ENCODE measurements around the gene SPSB3. TPM values are rescaled to one million over a fixed set of nuclear protein-coding genes. Genes with fewer than 3 reads are reported as not detected.
"Not testable (repeated sequence)": the region's sequence is repeated elsewhere in the genome, so short reads cannot be mapped to it uniquely, and the experiment has no call there.

The SPSB3 gene
- total and polyA plus RNA-seq, 5 donors, result 24.5 to 51.8 (median 34.3) TPM

DNA sequence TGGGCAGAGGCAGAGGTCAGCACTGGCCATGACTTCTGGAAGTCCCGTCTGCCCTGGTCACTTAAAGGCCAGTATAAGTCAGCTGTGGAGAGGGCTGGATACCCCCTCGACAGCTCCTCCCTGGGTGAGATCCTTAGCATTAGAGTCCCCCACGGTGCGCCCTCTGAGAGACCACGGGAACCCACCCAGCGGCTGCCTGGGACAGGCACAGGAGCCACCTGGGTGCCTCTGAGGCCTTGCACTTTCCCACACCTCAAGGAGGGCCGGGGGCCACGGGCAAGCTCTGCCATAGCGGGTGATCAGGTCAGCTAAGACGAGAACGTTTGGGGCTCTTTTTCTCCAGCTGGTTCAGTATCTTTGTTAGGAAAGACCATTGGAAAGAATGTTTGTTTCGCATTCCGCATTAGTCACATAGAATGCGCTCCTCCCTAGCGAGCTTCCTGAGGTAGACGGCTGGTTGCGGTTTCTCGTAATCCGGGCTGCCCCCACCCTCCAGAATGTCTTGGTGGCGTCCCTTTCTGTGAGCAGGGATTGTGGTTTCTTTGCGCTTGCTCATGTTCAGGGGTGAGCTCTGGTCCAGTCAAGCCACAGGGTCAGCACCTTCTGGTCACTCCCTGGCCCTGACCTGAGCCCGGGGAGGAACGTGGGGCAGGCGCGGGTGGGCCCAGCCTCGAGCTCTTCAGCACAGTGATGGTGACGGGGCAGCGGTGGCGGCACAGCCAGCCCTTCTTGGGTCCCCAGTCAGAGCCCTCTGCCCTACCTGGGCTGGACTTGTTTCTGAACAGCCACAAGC, 36.3 kb downstream of the SPSB3 start:
- Histone ChIP-seq H3K9me3 (ENCODE audit: control insufficient read depth, low read length) (no peaks in the 10 kb centered on the region), H3K27ac (ENCODE audit: low read length) (no peak overlapping the region), H3K4me3 (ENCODE audit: low read length) (no peak overlapping the region), H3K4me1 (ENCODE audit: control insufficient read depth, insufficient read depth, low read length) (no peaks in the 10 kb centered on the region), H3K27me3 (ENCODE audit: control insufficient read depth, insufficient read depth) (no peaks in the 10 kb centered on the region)
- intact Hi-C loops (cut with DNase I), result no loop called here
- DNase-seq (no peak), ATAC-seq (no peak)
- WGBS, result 92% methylated on average over 29 of the region's 29 CpGs

- Histone ChIP-seq H3K4me1 (ENCODE audit: control insufficient read depth, insufficient read depth, low read length) (no peaks in the 10 kb centered on the region), H3K27ac (ENCODE audit: low read length) (no peak overlapping the region), H3K27me3 (ENCODE audit: control insufficient read depth, insufficient read depth) (no peaks in the 10 kb centered on the region), H3K9me3 (ENCODE audit: control insufficient read depth, low read length) (no peaks in the 10 kb centered on the region), H3K4me3 (ENCODE audit: low read length) (no peak overlapping the region)
- 92% methylated on average over 25 of the region's 25 CpGs for WGBS
- DNase-seq (no peak), ATAC-seq (no peak)
- intact Hi-C loops (cut with DNase I), result no loop called here
These were observed 37.0 kb downstream of the SPSB3 start for GRCh38 chr16:1745181-1745899.

- Histone ChIP-seq H3K27ac (ENCODE audit: low read length) (no peak overlapping the region), H3K27me3 (ENCODE audit: control insufficient read depth, insufficient read depth) (no peaks in the 10 kb centered on the region), H3K4me3 (ENCODE audit: low read length) (no peak overlapping the region), H3K4me1 (ENCODE audit: control insufficient read depth, insufficient read depth, low read length) (no peaks in the 10 kb centered on the region), H3K9me3 (ENCODE audit: control insufficient read depth, low read length) (no peaks in the 10 kb centered on the region)
- intact Hi-C loops (cut with DNase I), result no loop called here
- DNase-seq (no peak), ATAC-seq (no peak)
- 90% methylated on average over 24 of the region's 24 CpGs for WGBS
These were observed 38.0 kb downstream of the SPSB3 start for GRCh38 chr16:1744338-1744840.

DNA sequence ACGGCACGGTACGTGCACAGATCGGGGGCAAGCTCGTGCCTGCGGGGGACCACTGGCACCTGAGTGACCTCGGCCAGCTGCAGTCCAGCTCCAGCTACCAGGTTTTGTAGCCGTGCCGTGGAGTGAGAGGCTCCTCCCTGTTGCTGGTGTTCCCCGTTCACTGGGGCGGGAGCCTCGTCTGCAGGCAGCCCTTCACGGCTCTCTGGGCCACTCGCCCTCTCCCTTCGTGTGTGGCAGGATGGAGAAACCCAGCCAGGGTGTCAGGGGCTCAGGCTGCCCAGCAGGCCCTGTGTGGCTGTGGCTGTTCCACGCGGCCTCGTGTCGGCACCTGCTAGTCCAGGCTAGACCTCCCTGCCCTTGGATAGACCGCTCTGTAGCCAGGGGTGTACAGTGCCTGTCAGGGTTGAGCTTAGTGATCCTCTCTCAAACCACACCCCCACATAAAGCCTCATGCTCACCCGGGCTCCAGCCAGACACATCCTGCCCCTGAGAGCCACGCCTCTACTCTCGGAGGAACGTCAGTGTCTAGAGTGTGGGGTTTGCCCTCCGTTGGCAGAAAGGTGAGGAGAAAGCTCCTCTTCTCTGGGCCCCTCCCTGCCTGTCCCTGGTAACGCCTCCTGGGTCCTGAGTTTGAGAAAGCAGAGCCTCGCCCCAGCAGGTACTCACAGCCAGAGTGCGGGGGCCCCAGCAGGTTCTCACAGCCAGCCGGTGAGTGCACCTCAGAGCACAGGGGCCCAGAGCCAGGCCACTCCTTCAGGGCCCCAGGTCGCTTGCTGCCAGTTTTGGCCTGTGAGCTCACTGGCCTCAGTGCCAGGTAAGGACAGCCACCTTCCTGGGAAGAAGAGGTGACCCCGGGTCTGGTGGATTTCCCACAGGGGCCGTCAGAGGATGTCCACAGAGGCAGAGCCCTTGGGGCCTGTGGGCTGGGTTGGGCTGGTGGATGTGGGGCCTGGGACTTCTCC, 38.7 kb downstream of the SPSB3 start:
- ATAC-seq (peak in 1 of 2 donors; percentile 8), DNase-seq (no peak)
- Histone ChIP-seq H3K27me3 (ENCODE audit: control insufficient read depth, insufficient read depth) (no peaks in the 10 kb centered on the region), H3K4me1 (ENCODE audit: control insufficient read depth, insufficient read depth, low read length) (no peaks in the 10 kb centered on the region), H3K27ac (ENCODE audit: low read length) (no peak overlapping the region), H3K9me3 (ENCODE audit: control insufficient read depth, low read length) (no peaks in the 10 kb centered on the region), H3K4me3 (ENCODE audit: low read length) (no peak overlapping the region)
- WGBS, result 90% methylated on average over 32 of the region's 32 CpGs
- intact Hi-C loops (cut with DNase I), result no loop called here

GRCh38 chr16:1741553-1742165, 40.7 kb downstream of the SPSB3 start:
- intact Hi-C loops (cut with DNase I), result no loop called here
- ATAC-seq (peak; percentile 24), DNase-seq (peak in 1 of 3 donors; percentile 30)
- Histone ChIP-seq H3K4me1 (ENCODE audit: control insufficient read depth, insufficient read depth, low read length) (no peaks in the 10 kb centered on the region), H3K27me3 (ENCODE audit: control insufficient read depth, insufficient read depth) (no peaks in the 10 kb centered on the region), H3K27ac (ENCODE audit: low read length) (no peak overlapping the region), H3K9me3 (ENCODE audit: control insufficient read depth, low read length) (no peaks in the 10 kb centered on the region), H3K4me3 (ENCODE audit: low read length) (no peak overlapping the region)
- WGBS, result 89% methylated on average over 19 of the region's 19 CpGs

GRCh38 chr16:1740781-1741490, 41.4 kb downstream of the SPSB3 start:
- intact Hi-C loops (cut with DNase I), result no loop called here
- ATAC-seq, result peak; percentile 15 to 27
- WGBS, result 90% methylated on average over 30 of the region's 30 CpGs

GRCh38 chr16:1740234-1740633, 42.1 kb downstream of the SPSB3 start:
- Histone ChIP-seq H3K9me3 (ENCODE audit: control insufficient read depth, low read length) (no peaks in the 10 kb centered on the region), H3K27ac (ENCODE audit: low read length) (no peak overlapping the region), H3K27me3 (ENCODE audit: control insufficient read depth, insufficient read depth) (no peaks in the 10 kb centered on the region), H3K4me1 (ENCODE audit: control insufficient read depth, insufficient read depth, low read length) (no peaks in the 10 kb centered on the region), H3K4me3 (ENCODE audit: low read length) (no peak overlapping the region)
- intact Hi-C loops (cut with DNase I), result no loop called here
- DNase-seq, result no peak
- 97% methylated on average over 33 of the region's 33 CpGs for WGBS
- peak in 1 of 2 donors; percentile 17 for ATAC-seq

More at GRCh38 chr16:1740781-1741490, 41.4 kb downstream of the SPSB3 start:
- Histone ChIP-seq H3K4me3 (ENCODE audit: low read length) (no peak overlapping the region), H3K4me1 (ENCODE audit: control insufficient read depth, insufficient read depth, low read length) (no peaks in the 10 kb centered on the region), H3K27ac (ENCODE audit: low read length) (no peak overlapping the region), H3K9me3 (ENCODE audit: control insufficient read depth, low read length) (no peaks in the 10 kb centered on the region), H3K27me3 (ENCODE audit: control insufficient read depth, insufficient read depth) (no peaks in the 10 kb centered on the region)
- DNase-seq, result no peak

DNA sequence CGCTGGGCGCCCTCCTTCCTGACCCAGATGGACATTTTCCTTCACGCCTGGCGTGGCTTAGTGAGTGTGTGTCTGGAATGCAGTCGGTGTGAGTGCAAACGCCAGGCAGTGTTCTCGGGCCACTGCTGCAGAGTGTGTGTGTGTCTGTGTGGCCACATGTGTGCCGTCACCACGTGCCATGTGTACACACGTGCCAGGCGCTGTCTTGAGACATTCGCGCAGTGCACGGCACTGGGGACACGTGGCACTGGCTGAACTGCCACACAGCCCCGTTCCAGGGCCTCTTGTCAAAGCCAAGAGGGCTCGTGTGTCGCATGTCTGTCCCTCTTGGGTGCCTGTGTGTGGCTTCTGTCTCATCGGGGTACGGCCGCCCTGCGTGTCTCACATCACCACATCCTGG, 47.6 kb downstream of the SPSB3 start:
- no peak overlapping the region for H3K27ac ChIP-seq (ENCODE audit: low read length)
- no peaks in the 10 kb centered on the region for H3K9me3 ChIP-seq (ENCODE audit: control insufficient read depth, low read length)
- 97% methylated on average over 22 of the region's 22 CpGs for WGBS
- H3K4me3 ChIP-seq (ENCODE audit: low read length), result no peak overlapping the region
- ATAC-seq, result peak in 1 of 2 donors; percentile 33
- no peak for DNase-seq
- H3K27me3 ChIP-seq (ENCODE audit: control insufficient read depth, insufficient read depth), result no peaks in the 10 kb centered on the region
- intact Hi-C loops (cut with DNase I), result no loop called here
- H3K4me1 ChIP-seq (ENCODE audit: control insufficient read depth, insufficient read depth, low read length), result no peaks in the 10 kb centered on the region

DNA sequence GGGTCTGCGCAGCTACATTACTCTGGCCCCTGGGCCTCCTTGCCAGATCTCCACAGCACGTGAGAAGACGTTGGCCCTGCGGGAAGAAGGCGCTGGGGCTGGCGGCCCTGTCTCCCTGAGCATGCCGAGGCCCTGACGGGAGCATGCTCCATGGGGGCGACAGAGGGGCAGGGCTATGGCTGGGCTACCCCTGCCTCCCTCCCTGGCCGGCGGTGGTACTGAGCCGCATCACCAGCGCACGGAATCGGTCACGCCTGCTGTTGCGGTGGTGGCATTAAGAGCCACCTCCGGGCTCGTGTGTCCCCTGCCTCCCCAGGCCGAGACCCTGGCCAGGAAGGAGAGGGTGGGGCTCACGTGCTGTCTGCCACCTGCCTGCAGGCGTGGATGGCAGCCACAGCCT, 48.2 kb downstream of the SPSB3 start:
- WGBS, result 95% methylated on average over 22 of the region's 22 CpGs
- no peaks in the 10 kb centered on the region for H3K9me3 ChIP-seq (ENCODE audit: control insufficient read depth, low read length)
- peak in 1 of 2 donors; percentile 20 for ATAC-seq
- H3K4me1 ChIP-seq (ENCODE audit: control insufficient read depth, insufficient read depth, low read length), result no peaks in the 10 kb centered on the region
- DNase-seq, result no peak
- H3K27ac ChIP-seq (ENCODE audit: low read length), result no peak overlapping the region
- H3K4me3 ChIP-seq (ENCODE audit: low read length), result no peak overlapping the region
- no peaks in the 10 kb centered on the region for H3K27me3 ChIP-seq (ENCODE audit: control insufficient read depth, insufficient read depth)
- intact Hi-C loops (cut with DNase I), result no loop called here

DNA sequence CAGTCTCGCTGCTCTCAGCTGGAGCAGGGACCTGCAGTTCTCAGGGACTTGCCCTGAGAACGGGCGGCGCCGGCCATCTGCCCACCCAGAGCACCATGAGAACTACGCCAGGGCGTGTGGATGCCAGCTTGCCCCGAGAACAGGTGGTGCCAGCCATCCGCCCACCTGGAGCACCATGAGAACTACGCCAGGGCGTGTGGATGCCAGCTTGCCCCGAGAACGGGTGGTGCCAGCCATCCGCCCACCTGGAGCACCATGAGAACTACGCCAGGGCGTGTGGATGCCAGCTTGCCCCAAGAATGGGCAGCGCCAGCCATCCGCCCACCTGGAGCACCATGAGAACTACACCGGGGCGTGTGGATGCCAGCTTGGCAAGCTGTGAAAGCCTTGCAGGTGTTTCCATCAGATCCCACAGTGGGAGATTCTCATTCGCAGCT, 49.8 kb downstream of the SPSB3 start:
- H3K4me1 ChIP-seq (ENCODE audit: control insufficient read depth, insufficient read depth, low read length); H3K27ac ChIP-seq (ENCODE audit: low read length); H3K9me3 ChIP-seq (ENCODE audit: control insufficient read depth, low read length); H3K27me3 ChIP-seq (ENCODE audit: control insufficient read depth, insufficient read depth); ATAC-seq; intact Hi-C loops (cut with DNase I); H3K4me3 ChIP-seq (ENCODE audit: low read length); DNase-seq: not testable (repeated sequence)
- WGBS, result 92% methylated on average over 21 of the region's 21 CpGs

Measured in right cardiac atrium (tissue), 5 donors.